ENCODE data around the gene WASF3. TPM values are rescaled to one million over a fixed set of nuclear protein-coding genes. Genes with fewer than 3 reads are reported as not detected.

Gene WASF3
- total and polyA plus RNA-seq, 12 donors: 2.7 to 13.6 (median 8.8) TPM

DNA sequence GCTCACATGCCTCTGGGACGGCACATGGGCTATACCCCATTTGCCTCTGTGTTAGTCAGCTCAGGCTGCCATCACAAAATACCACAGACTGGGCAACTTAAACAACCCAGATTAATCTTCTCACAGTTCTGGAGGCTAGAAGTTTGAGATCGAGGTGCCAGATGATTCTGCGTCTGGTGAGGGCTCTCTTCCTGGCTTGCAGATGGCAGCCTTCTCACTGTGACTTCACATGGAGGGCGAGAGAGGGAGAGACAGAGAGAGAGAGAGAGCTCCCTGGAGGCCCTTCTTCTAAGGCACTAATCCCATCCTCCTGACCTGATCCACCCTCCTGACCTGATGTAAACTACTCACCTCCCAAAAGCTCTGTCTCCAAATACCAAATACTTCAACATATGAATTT is 148.1 kb downstream of the WASF3 start:
- no peak overlapping the region for H3K27ac ChIP-seq
- H3K4me1 ChIP-seq: no peaks in the 10 kb centered on the region
- ATAC-seq (no peak), DNase-seq (no peak)
- peaks cover 0 to 14% (median 0%) of the 10 kb centered on the region in 11 donors for H3K9me3 ChIP-seq
- H3K4me3 ChIP-seq: no peak overlapping the region
- intact Hi-C loops (cut with DNase I): loop anchor here in 3 of 10 donors (5.0 kb wide), 3 partner anchors 167 to 227 kb away; no protein-coding TSS in a partner anchor
- peaks cover 0 to 31% (median 6%) of the 10 kb centered on the region in 7 donors for H3K27me3 ChIP-seq
- TF ChIP-seq, protein P1, sequence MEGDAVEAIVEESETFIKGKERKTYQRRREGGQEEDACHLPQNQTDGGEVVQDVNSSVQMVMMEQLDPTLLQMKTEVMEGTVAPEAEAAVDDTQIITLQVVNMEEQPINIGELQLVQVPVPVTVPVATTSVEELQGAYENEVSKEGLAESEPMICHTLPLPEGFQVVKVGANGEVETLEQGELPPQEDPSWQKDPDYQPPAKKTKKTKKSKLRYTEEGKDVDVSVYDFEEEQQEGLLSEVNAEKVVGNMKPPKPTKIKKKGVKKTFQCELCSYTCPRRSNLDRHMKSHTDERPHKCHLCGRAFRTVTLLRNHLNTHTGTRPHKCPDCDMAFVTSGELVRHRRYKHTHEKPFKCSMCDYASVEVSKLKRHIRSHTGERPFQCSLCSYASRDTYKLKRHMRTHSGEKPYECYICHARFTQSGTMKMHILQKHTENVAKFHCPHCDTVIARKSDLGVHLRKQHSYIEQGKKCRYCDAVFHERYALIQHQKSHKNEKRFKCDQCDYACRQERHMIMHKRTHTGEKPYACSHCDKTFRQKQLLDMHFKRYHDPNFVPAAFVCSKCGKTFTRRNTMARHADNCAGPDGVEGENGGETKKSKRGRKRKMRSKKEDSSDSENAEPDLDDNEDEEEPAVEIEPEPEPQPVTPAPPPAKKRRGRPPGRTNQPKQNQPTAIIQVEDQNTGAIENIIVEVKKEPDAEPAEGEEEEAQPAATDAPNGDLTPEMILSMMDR (IDR thresholded peaks at IDR 0.05): no peak
- WGBS, 2 donors: 80 to 83% methylated on average over 4 of the region's 4 CpGs
- no peaks in the 10 kb centered on the region for H3K36me3 ChIP-seq

DNA sequence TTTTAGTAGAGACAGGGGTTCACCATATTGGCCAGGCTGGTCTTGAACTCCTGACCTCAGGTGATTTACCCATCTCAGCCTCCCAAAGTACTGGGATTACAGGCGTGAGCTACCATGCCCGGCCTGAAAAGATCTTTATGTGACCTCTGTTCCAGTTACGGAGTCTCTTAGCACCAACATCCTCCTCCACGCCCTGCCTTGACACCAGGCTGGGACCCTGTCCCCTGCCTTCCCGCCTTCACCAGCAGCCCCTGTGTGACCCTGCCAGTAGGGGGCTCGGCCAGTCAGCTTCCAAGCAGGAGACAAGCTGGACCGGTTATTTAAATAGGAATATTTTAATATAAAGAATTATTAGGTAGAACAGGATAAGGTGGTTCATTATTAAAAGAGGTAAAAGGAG is 148.9 kb downstream of the WASF3 start:
- H3K4me1 ChIP-seq: no peaks in the 10 kb centered on the region
- H3K36me3 ChIP-seq: no peaks in the 10 kb centered on the region
- TF ChIP-seq, protein P1 (IDR thresholded peaks at IDR 0.05): no peak
- H3K9me3 ChIP-seq: peaks cover 0 to 14% (median 0%) of the 10 kb centered on the region in 11 donors
- no peak for DNase-seq
- H3K27ac ChIP-seq: no peak overlapping the region
- H3K4me3 ChIP-seq: no peak overlapping the region
- H3K27me3 ChIP-seq: peaks cover 0 to 31% (median 6%) of the 10 kb centered on the region in 7 donors
- intact Hi-C loops (cut with DNase I): loop anchor here in 5 of 10 donors (2.0 to 5.0 kb wide), 6 partner anchors 166 to 226 kb away; no protein-coding TSS in a partner anchor
- ATAC-seq: no peak
- 48 to 55% methylated on average over 7 of the region's 7 CpGs for WGBS, 2 donors

DNA sequence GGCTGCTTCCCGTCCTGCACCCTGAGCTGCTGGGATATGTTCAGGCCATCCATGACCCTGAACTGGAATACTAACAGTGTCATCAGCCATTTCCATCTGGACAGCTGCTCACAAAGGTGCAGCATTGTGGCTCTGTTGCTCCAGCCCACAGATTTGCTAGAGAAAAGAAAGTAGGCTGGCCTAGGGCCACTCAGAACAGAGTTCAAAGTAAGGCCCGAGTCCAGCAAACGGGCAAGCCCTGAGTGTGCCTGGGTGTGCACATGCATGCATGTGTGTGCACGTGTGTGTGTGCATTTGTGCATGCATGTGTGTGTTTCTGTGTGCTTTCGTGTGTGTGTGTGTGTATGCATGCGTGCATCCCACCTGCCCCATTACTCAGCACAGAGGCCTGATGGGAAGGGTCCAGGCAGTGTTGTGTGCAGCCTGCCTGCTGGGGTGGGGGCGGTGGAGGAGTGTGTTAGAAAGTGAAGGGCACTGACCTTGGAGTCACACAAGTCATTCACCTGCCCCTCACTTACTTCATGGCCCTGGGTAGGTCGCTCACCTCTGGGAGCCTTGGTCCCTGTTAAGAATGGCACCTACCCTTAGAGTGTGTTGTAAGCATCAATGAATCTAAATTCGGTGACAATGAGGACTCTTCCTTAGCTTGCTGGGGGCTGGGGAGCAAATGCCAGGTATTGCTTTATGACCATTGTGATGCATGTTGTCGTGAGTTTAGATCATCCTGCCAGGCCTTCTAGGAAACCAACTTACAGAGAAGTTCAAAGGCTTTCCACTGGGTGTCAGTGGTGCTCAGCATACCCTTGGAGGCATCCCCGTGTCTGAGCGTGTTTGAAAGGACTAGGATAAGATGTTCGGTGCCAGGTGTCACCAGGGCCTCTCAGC is 149.9 kb downstream of the WASF3 start:
- intact Hi-C loops (cut with DNase I): loop anchor here (1.0 to 5.0 kb wide), 8 partner anchors 164 to 225 kb away; no protein-coding TSS in a partner anchor
- Histone ChIP-seq H3K36me3 (no peaks in the 10 kb centered on the region), H3K4me1 (no peaks in the 10 kb centered on the region), H3K27me3 (peaks cover 0 to 37% (median 6%) of the 10 kb centered on the region in 7 donors), H3K9me3 (peaks cover 0 to 16% (median 0%) of the 10 kb centered on the region in 11 donors), H3K27ac (no peak overlapping the region), H3K4me3 (no peak overlapping the region)
- DNase-seq (peak in 1 of 2 donors; percentile 36), ATAC-seq (peak; percentile 43 to 89 (median 74))
- 46 to 50% methylated on average over 13 of the region's 13 CpGs for WGBS, 2 donors
- TF ChIP-seq, protein P1 (IDR thresholded peaks at IDR 0.05): peak; percentile 42 to 77 (median 66)

DNA sequence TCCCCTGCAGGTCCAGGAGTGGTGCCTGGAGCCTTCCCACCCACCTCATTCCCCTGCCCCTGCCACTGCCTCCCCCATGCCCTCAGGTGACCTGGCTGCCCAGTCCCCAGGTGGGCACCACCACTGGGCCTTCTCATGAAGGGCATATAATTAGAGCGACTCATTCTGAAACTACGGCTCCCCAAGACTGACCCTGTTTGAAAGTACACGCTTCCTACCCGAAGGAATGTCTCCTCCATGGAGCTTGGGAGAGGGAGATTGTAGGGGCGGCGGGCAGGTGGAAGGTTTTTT is 150.5 kb downstream of the WASF3 start:
- Histone ChIP-seq H3K27me3 (peaks cover 0 to 37% (median 6%) of the 10 kb centered on the region in 7 donors), H3K4me3 (no peak overlapping the region), H3K27ac (no peak overlapping the region), H3K36me3 (no peaks in the 10 kb centered on the region), H3K9me3 (peaks cover 0 to 15% (median 0%) of the 10 kb centered on the region in 11 donors), H3K4me1 (no peaks in the 10 kb centered on the region)
- DNase-seq (no peak), ATAC-seq (no peak)
- intact Hi-C loops (cut with DNase I): loop anchor here in 9 of 10 donors (2.0 to 5.0 kb wide), 5 partner anchors 164 to 224 kb away; no protein-coding TSS in a partner anchor
- TF ChIP-seq, protein P1 (IDR thresholded peaks at IDR 0.05): peak in 1 of 9 donors; percentile 5
- WGBS, 2 donors: 84 to 89% methylated on average over 6 of the region's 6 CpGs

All from heart right ventricle (tissue), 16 donors.